H9 (cell line): Measurements from ENCODE around the gene IQUB. TPM values are rescaled to one million over a fixed set of nuclear protein-coding genes. Genes with fewer than 3 reads are reported as not detected.

Source experiments
- DNase-seq: peaks from one replicate; pipeline ENCODE4 v3.0.0-alpha.2; 2017
- H2AFZ ChIP-seq: one replicate; pipeline ENCODE4 v1.6.1; 2013; ENCODE audit warnings: mild to moderate bottlenecking, low read length, control low read depth, moderate library complexity
- H2AK5ac ChIP-seq: 2 replicates; pipeline ENCODE4 v1.6.1; 2013; ENCODE audit warnings: low read length, control low read depth, mixed read lengths; ENCODE audit not compliant: insufficient read length
- H2BK120ac ChIP-seq: one replicate; pipeline ENCODE4 v1.6.1; 2013; ENCODE audit warnings: low read depth, mild to moderate bottlenecking, low read length, control low read depth, inconsistent platforms; ENCODE audit not compliant: poor library complexity, severe bottlenecking
- H2BK12ac ChIP-seq: 2 replicates; pipeline ENCODE4 v1.6.1; 2013; ENCODE audit warnings: low read length, control low read depth, mixed read lengths, low read depth; ENCODE audit not compliant: insufficient read length
- H2BK15ac ChIP-seq: 2 replicates; pipeline ENCODE4 v1.6.1; 2013; ENCODE audit warnings: low read depth, low read length, control low read depth
- H2BK20ac ChIP-seq: one replicate; pipeline ENCODE4 v1.6.1; 2013; ENCODE audit warnings: low read depth, mild to moderate bottlenecking, low read length, control low read depth, inconsistent platforms; ENCODE audit not compliant: poor library complexity, severe bottlenecking
- H2BK5ac ChIP-seq: 2 replicates; pipeline ENCODE4 v1.6.1; 2013; ENCODE audit warnings: low read length, control low read depth, mixed read lengths; ENCODE audit not compliant: insufficient read length
- H3K14ac ChIP-seq: 2 replicates; pipeline ENCODE4 v1.6.1; 2013; ENCODE audit warnings: low read length, control low read depth; ENCODE audit not compliant: insufficient read depth
- H3K18ac ChIP-seq: 2 replicates; pipeline ENCODE4 v1.6.1; 2013; ENCODE audit warnings: low read depth, mild to moderate bottlenecking, mixed read lengths, low read length, control low read depth; ENCODE audit not compliant: insufficient read length
- H3K23ac ChIP-seq: 2 replicates; pipeline ENCODE4 v1.6.1; 2013; ENCODE audit warnings: low read length, control low read depth, mixed read lengths, low read depth; ENCODE audit not compliant: insufficient read length
- H3K23me2 ChIP-seq: 2 replicates; pipeline ENCODE4 v1.6.1; 2013; ENCODE audit warnings: low read depth, mild to moderate bottlenecking, mixed read lengths, low read length, control low read depth; ENCODE audit not compliant: insufficient read length, poor library complexity, severe bottlenecking
- H3K27ac ChIP-seq: 2 replicates; pipeline ENCODE4 v1.5.1; 2013; ENCODE audit warnings: low read length, control low read depth, mixed read lengths, low read depth; ENCODE audit not compliant: insufficient read length
- H3K27me3 ChIP-seq: 2 replicates; pipeline ENCODE4 v1.6.1; 2013; ENCODE audit warnings: low read length, control low read depth, inconsistent platforms; ENCODE audit not compliant: insufficient read depth
- H3K4ac ChIP-seq: 2 replicates; pipeline ENCODE4 v1.6.1; 2013; ENCODE audit warnings: low read depth, mild to moderate bottlenecking, control low read depth, inconsistent platforms, low read length, moderate library complexity
- H3K4me1 ChIP-seq: 2 replicates; pipeline ENCODE4 v1.6.1; 2013; ENCODE audit warnings: low read length, control low read depth, inconsistent platforms; ENCODE audit not compliant: insufficient read depth
- H3K4me2 ChIP-seq: 2 replicates; pipeline ENCODE4 v1.6.1; 2013; ENCODE audit warnings: low read length, control low read depth, mixed read lengths; ENCODE audit not compliant: insufficient read length, insufficient read depth
- H3K56ac ChIP-seq: 2 replicates; pipeline ENCODE4 v1.6.1; 2013; ENCODE audit warnings: low read depth, mild to moderate bottlenecking, mixed read lengths, low read length, control low read depth; ENCODE audit not compliant: insufficient read length
- H3K79me1 ChIP-seq: 2 replicates; pipeline ENCODE4 v1.6.1; 2013; ENCODE audit warnings: low read depth, mild to moderate bottlenecking, moderate library complexity, low read length, control low read depth, inconsistent platforms; ENCODE audit not compliant: insufficient read depth, poor library complexity, severe bottlenecking
- H3K79me2 ChIP-seq: 2 replicates; pipeline ENCODE4 v1.6.1; 2013; ENCODE audit warnings: low read length, control low read depth, inconsistent platforms; ENCODE audit not compliant: insufficient read depth
- H3K9ac ChIP-seq: 2 replicates; pipeline ENCODE4 v1.6.1; 2013; ENCODE audit warnings: low read length, control low read depth, mixed read lengths; ENCODE audit not compliant: insufficient read length; ENCODE audit errors: extremely low read depth
- H3K9me3 ChIP-seq: one replicate; pipeline ENCODE4 v1.6.1; 2013; ENCODE audit warnings: low read depth, low read length, inconsistent platforms; ENCODE audit not compliant: control insufficient read depth
- H3T11ph ChIP-seq: one replicate; pipeline ENCODE4 v1.6.1; 2013; ENCODE audit warnings: mild to moderate bottlenecking, low read length, control low read depth, inconsistent platforms
- H4K20me1 ChIP-seq: one replicate; pipeline ENCODE4 v1.6.1; 2013; ENCODE audit not compliant: control insufficient read depth, insufficient read length, insufficient read depth
- H4K5ac ChIP-seq: 2 replicates; pipeline ENCODE4 v1.6.1; 2013; ENCODE audit warnings: low read depth, mild to moderate bottlenecking, mixed read lengths, low read length, control low read depth; ENCODE audit not compliant: insufficient read length
- H4K8ac ChIP-seq: replicated peaks from 2 replicates; pipeline ENCODE4 v1.6.1; 2013; ENCODE audit warnings: low read length, control low read depth, mixed read lengths, low read depth; ENCODE audit not compliant: insufficient read length
- H4K91ac ChIP-seq: 2 replicates; pipeline ENCODE4 v1.6.1; 2013; ENCODE audit warnings: low read depth, mild to moderate bottlenecking, moderate library complexity, mixed read lengths, low read length, control low read depth; ENCODE audit not compliant: insufficient read length
- H3K27ac Mint-ChIP-seq, 3 experiments: 2 replicates in 2 of 3; 3 replicates in 1 of 3; pipeline ENCODE4 v1.8.0; 2020 to 2021; ENCODE audit warnings: mixed read lengths in 3 of 3, mild to moderate bottlenecking in 1 of 3, moderate library complexity in 1 of 3
- H3K27me3 Mint-ChIP-seq: 2 replicates; pipeline ENCODE4 v1.8.0; 2021; ENCODE audit warnings: low read depth, mild to moderate bottlenecking, moderate library complexity, mixed read lengths
- H3K36me3 Mint-ChIP-seq, 3 experiments: 2 replicates in 2 of 3; 3 replicates in 1 of 3; pipeline ENCODE4 v1.8.0; 2020 to 2021; ENCODE audit warnings: low read depth in 3 of 3, mixed read lengths in 3 of 3; ENCODE audit not compliant: insufficient read depth in 1 of 3
- H3K4me1 Mint-ChIP-seq, 2 experiments: 2 replicates each; pipeline ENCODE4 v1.8.0; 2020; ENCODE audit warnings: mixed read lengths in 2 of 2
- H3K4me3 Mint-ChIP-seq, 2 experiments: 2 replicates in 1 of 2; 3 replicates in 1 of 2; pipeline ENCODE4 v1.8.0; 2020 to 2021; ENCODE audit warnings: mild to moderate bottlenecking in 2 of 2, mixed read lengths in 2 of 2, moderate library complexity in 1 of 2
- H3K9me3 Mint-ChIP-seq, 2 experiments: 2 replicates in 1 of 2; 3 replicates in 1 of 2; pipeline ENCODE4 v1.8.0; 2020; ENCODE audit warnings: mild to moderate bottlenecking in 2 of 2, mixed read lengths in 2 of 2, moderate library complexity in 1 of 2
- CTCF ChIP-seq: fragments of 200-600 bp; sonication (generic); conservative IDR thresholded peaks from 3 replicates; pipeline ENCODE4 v1.8.0; 2021; ENCODE audit warnings: antibody characterized with exemption, mild to moderate bottlenecking
- WGBS: extraction: QIAGEN DNeasy Blood & Tissue Kit; methylation state at CpG from one replicate; pipeline ENCODE4 v1.1.7; 2013; ENCODE audit warnings: missing lambda C conversion rate, low lambda C conversion rate, mixed read lengths; ENCODE audit not compliant: insufficient read length; ENCODE audit errors: extremely low coverage; 5-methylcytosine and 5-hydroxymethylcytosine counted together
- total RNA-seq: library from RNA; stranded (reverse); gene quantifications from 2 replicates; pipeline ENCODE4 v1.2.1, GENCODE V29; 2021

The IQUB gene
- total RNA-seq, 1 experiment from 2014 or later, result 0.28 TPM

DNA sequence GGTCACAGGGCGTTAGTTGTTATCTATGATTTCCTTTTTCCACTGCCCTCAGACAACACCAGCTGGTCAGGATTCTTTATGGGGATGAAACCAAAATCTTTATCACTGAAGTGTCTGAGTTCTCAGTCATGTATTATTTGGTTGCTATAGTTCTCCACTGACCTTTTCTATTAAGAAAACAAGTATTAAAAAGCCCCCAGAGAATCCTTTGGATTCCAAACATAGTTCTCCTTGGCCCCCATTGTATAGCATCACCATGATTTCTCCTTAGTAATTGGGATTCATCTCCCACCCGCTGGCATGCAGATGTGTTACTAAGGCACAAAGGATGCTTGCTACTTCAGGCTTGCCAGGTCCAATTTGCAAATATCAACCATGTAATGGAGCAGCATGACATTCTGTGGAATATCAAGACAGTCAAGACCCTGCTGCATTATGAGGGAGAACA, 94.3 kb downstream of the IQUB start:
- peaks cover 0 to 12% (median 8%) of the 10 kb centered on the region in 3 experiments; a peak in 3 of 7 replicates for H3K36me3 Mint-ChIP-seq
- peak; percentile 74 for DNase-seq
- H2BK15ac ChIP-seq, result no peak overlapping the region
- no peaks in the 10 kb centered on the region for H3K79me2 ChIP-seq
- peaks cover 5% of the 10 kb centered on the region; the same call in 1 of the 2 replicates for H3K4me1 ChIP-seq
- H2BK12ac ChIP-seq, result no peak overlapping the region
- peaks cover 3 to 5% of the 10 kb centered on the region in 2 experiments; a peak in 3 of 5 replicates for H3K9me3 Mint-ChIP-seq
- H4K20me1 ChIP-seq, result no peaks in the 10 kb centered on the region
- H3K27me3 Mint-ChIP-seq, result no peaks in the 10 kb centered on the region
- no peak overlapping the region for H3K23ac ChIP-seq
- no peak overlapping the region for H2BK20ac ChIP-seq
- peak overlapping the region; percentile 91 for H3T11ph ChIP-seq
- TF ChIP-seq CTCF, result no peak
- no peak overlapping the region for H4K8ac ChIP-seq
- peak overlapping the region; percentile 75 for H2BK120ac ChIP-seq
- H2BK5ac ChIP-seq, result no peak overlapping the region
- H4K91ac ChIP-seq, result no peak overlapping the region
- WGBS, result no CpG with 5 or more reads among the region's 2 CpGs
- no peaks in the 10 kb centered on the region for H3K79me1 ChIP-seq
- peak overlapping the region; percentile 46 for H3K4me2 ChIP-seq
- H3K4me1 Mint-ChIP-seq, result peaks cover 22 to 29% of the 10 kb centered on the region in 2 experiments
- H3K18ac ChIP-seq, result no peak overlapping the region
- H3K23me2 ChIP-seq, result no peaks in the 10 kb centered on the region
- H3K9ac ChIP-seq, result no peak overlapping the region
- H3K27ac Mint-ChIP-seq, result peak overlapping the region; percentile 47 to 97 (median 93)
- H3K4me3 Mint-ChIP-seq, result no peak overlapping the region; a peak in 1 of 5 replicates
- H3K9me3 ChIP-seq, result no peaks in the 10 kb centered on the region
- no peaks in the 10 kb centered on the region for H3K27me3 ChIP-seq
- H4K5ac ChIP-seq, result no peak overlapping the region
- no peak overlapping the region for H2AK5ac ChIP-seq
- H3K14ac ChIP-seq, result no peak overlapping the region
- no peak overlapping the region; the same call in 1 of the 2 replicates for H3K4ac ChIP-seq
- H2AFZ ChIP-seq, result no peak overlapping the region
- no peak overlapping the region for H3K56ac ChIP-seq
- H3K27ac ChIP-seq, result peak overlapping the region; percentile 80
